PC-3 (cell line): ENCODE data around the gene SOX5. TPM values are rescaled to one million over a fixed set of nuclear protein-coding genes. Genes with fewer than 3 reads are reported as not detected.

ENCODE experiments used
- ATAC-seq: fragments of 200-7000 bp; cut with Tn5 transposase; 2 replicates; pipeline ENCODE4 v1.9.1; 2020; ENCODE audit warnings: mild to moderate bottlenecking, moderate library complexity
- BruUV-seq: library from RNA; stranded (reverse); fragments of 400-500 nt; replicated peaks from 2 replicates; lab custom pipeline; 2021; lab: Mats Ljungman, UMichigan
- CTCF ChIA-PET: fragments of 300-600 bp; sonication (Branson Sonifier 250); formaldehyde crosslinking; loops from one replicate; lab custom pipeline; 2022; ENCODE audit warnings: antibody characterized with exemption; lab: Charles Lee
- POLR2A ChIA-PET: fragments of 300-600 bp; sonication (Branson Sonifier 250); formaldehyde crosslinking; loops from one replicate; lab custom pipeline; 2022; ENCODE audit warnings: antibody characterized with exemption; ENCODE audit not compliant: unreplicated experiment; lab: Charles Lee
- DNase-seq: peaks from one replicate; pipeline ENCODE4 v3.0.0-alpha.2; 2015
- H2AFZ ChIP-seq: fragments of 300-600 bp; sonication (generic); 2 replicates; pipeline ENCODE4 v1.6.0; 2016; ENCODE audit warnings: antibody characterized with exemption, low read length
- H3F3A ChIP-seq: fragments of 300-600 bp; sonication (generic); one replicate; pipeline ENCODE4 v1.6.0; 2017; ENCODE audit warnings: antibody characterized with exemption, low read length, control low read depth, mild to moderate bottlenecking; ENCODE audit not compliant: unreplicated experiment
- H3K27ac ChIP-seq: fragments of 300-600 bp; sonication (generic); 2 replicates; pipeline ENCODE4 v1.5.1; 2016; ENCODE audit warnings: mild to moderate bottlenecking, low read length
- H3K27me3 ChIP-seq: fragments of 300-600 bp; sonication (generic); 2 replicates; pipeline ENCODE4 v1.6.1; 2016; ENCODE audit warnings: low read length, mixed read lengths
- H3K36me3 ChIP-seq: fragments of 300-600 bp; sonication (generic); 2 replicates; pipeline ENCODE4 v1.6.1; 2016; ENCODE audit warnings: low read depth, mixed run types, low read length, mixed read lengths
- H3K4me1 ChIP-seq: fragments of 300-600 bp; sonication (generic); 2 replicates; pipeline ENCODE4 v1.5.1; 2016; ENCODE audit warnings: low read length; ENCODE audit not compliant: insufficient read depth
- H3K4me2 ChIP-seq: fragments of 300-600 bp; sonication (generic); 2 replicates; pipeline ENCODE4 v1.6.0; 2016; ENCODE audit warnings: low read length
- H3K4me3 ChIP-seq: fragments of 300-600 bp; sonication (generic); 2 replicates; pipeline ENCODE4 v1.5.1; 2016; ENCODE audit warnings: mild to moderate bottlenecking, low read length, mixed read lengths
- H3K79me2 ChIP-seq: fragments of 300-600 bp; sonication (generic); 2 replicates; pipeline ENCODE4 v1.6.1; 2017; ENCODE audit warnings: low read length, mixed read lengths
- H3K9ac ChIP-seq: fragments of 300-600 bp; sonication (generic); 2 replicates; pipeline ENCODE4 v1.6.0; 2016; ENCODE audit warnings: mild to moderate bottlenecking, low read length
- H3K9me2 ChIP-seq: fragments of 300-600 bp; sonication (generic); replicated peaks from 2 replicates; pipeline ENCODE4 v1.6.1; 2016; ENCODE audit warnings: mixed run types, low read length, mixed read lengths
- H3K9me3 ChIP-seq: fragments of 300-600 bp; sonication (generic); 2 replicates; pipeline ENCODE4 v1.6.1; 2016; ENCODE audit warnings: low read length, mixed read lengths
- H4K20me1 ChIP-seq: fragments of 300-600 bp; sonication (generic); 2 replicates; pipeline ENCODE4 v1.6.1; 2016; ENCODE audit warnings: low read length, mixed read lengths
- CTCF ChIP-seq: fragments of 300-600 bp; sonication (generic); conservative IDR thresholded peaks from 2 replicates; pipeline ENCODE4 v1.5.1; 2017; ENCODE audit warnings: antibody characterized with exemption, low read depth, mild to moderate bottlenecking, low read length
- EZH2 ChIP-seq: fragments of 300-600 bp; sonication (generic); IDR thresholded peaks from one replicate; pipeline ENCODE4 v1.6.1; 2017; ENCODE audit warnings: antibody characterized with exemption, mild to moderate bottlenecking, low read length; ENCODE audit not compliant: unreplicated experiment
- EZH2phosphoT487 ChIP-seq: fragments of 300-600 bp; sonication (generic); IDR thresholded peaks from 2 replicates; pipeline ENCODE4 v1.6.1; 2018; ENCODE audit warnings: mild to moderate bottlenecking, antibody characterized with exemption, low read length, borderline replicate concordance
- intact Hi-C: fragments of 100-400 bp; cut with micrococcal nuclease; formaldehyde crosslinking; loops from 2 replicates; pipeline ENCODE4 v1.9.0; 2023
- total RNA-seq: library from RNA; depleted of rRNA; stranded (reverse); fragments of >200 nt; gene quantifications from 2 replicates; pipeline ENCODE4 v1.2.3, GENCODE V29; 2014

The SOX5 gene
- total RNA-seq, 1 experiment from 2014 or later, result not detected

DNA sequence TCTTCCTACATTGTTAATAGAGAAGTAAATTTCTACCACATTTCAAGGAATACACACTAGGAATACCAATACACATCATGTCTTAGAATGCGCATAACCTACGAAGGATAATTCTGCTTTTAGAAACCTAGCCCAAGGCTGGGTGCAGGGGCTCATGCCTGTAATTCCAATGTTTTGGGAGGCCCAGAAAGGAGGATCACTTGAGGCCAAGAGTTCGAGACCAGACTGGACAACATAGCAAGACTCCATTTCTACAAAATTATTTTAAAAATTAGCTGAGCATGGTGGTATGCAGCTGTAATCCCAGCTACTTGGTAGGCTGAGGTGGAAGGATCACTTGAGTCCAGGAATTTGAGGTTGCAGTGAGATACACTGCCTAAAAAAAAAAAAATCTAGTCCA is 206.9 kb downstream of the SOX5 start:
- no peaks in the 10 kb centered on the region for H3K36me3 ChIP-seq
- no peak overlapping the region for H2AFZ ChIP-seq
- no TSS peak for BruUV-seq
- H3K4me1 ChIP-seq, result no peaks in the 10 kb centered on the region
- H3K9ac ChIP-seq, result no peak overlapping the region
- no peaks in the 10 kb centered on the region for H3K79me2 ChIP-seq
- no peaks in the 10 kb centered on the region for H3K9me2 ChIP-seq
- no peaks in the 10 kb centered on the region for H3K9me3 ChIP-seq
- H3K27ac ChIP-seq, result no peak overlapping the region
- DNase-seq, result no peak
- H3K4me3 ChIP-seq, result no peak overlapping the region
- no peak for ATAC-seq
- TF ChIP-seq EZH2phosphoT487 (no peak), CTCF (no peak), EZH2 (no peak)
- H4K20me1 ChIP-seq, result no peaks in the 10 kb centered on the region
- no peaks in the 10 kb centered on the region for H3K27me3 ChIP-seq
- intact Hi-C loops, result no loop called here
- POLR2A ChIA-PET, result no interaction called here
- no peaks in the 10 kb centered on the region for H3F3A ChIP-seq
- no peak overlapping the region for H3K4me2 ChIP-seq
- CTCF ChIA-PET, result no interaction called here

GRCh38 chr12:23731493-23731892 is 218.0 kb downstream of the SOX5 start:
- no peak overlapping the region for H2AFZ ChIP-seq
- no peaks in the 10 kb centered on the region for H3K36me3 ChIP-seq
- intact Hi-C loops, result no loop called here
- CTCF ChIA-PET, result no interaction called here
- no peak overlapping the region for H3K27ac ChIP-seq
- TF ChIP-seq EZH2 (no peak), CTCF (no peak), EZH2phosphoT487 (no peak)
- no TSS peak for BruUV-seq
- H3K9me3 ChIP-seq, result no peaks in the 10 kb centered on the region
- no peak overlapping the region for H3K4me3 ChIP-seq
- no peaks in the 10 kb centered on the region for H3K9me2 ChIP-seq
- no peak for DNase-seq
- H3F3A ChIP-seq, result no peaks in the 10 kb centered on the region
- H3K9ac ChIP-seq, result no peak overlapping the region
- H3K27me3 ChIP-seq, result no peaks in the 10 kb centered on the region; the same call in 1 of the 2 replicates
- POLR2A ChIA-PET, result no interaction called here
- no peak overlapping the region for H3K4me2 ChIP-seq
- H3K79me2 ChIP-seq, result no peaks in the 10 kb centered on the region
- H4K20me1 ChIP-seq, result no peaks in the 10 kb centered on the region
- H3K4me1 ChIP-seq, result no peaks in the 10 kb centered on the region
- no peak for ATAC-seq

GRCh38 chr12:23731035-23731434 is 218.4 kb downstream of the SOX5 start:
- no peak for ATAC-seq
- no peaks in the 10 kb centered on the region for H4K20me1 ChIP-seq
- H3K4me2 ChIP-seq, result no peak overlapping the region
- H2AFZ ChIP-seq, result no peak overlapping the region
- no peaks in the 10 kb centered on the region; the same call in 1 of the 2 replicates for H3K27me3 ChIP-seq
- BruUV-seq, result no TSS peak
- TF ChIP-seq CTCF, result no peak
- no peak for TF ChIP-seq EZH2
- TF ChIP-seq EZH2phosphoT487, result no peak
- no peaks in the 10 kb centered on the region for H3K36me3 ChIP-seq
- H3K4me3 ChIP-seq, result no peak overlapping the region
- intact Hi-C loops, result no loop called here
- no peaks in the 10 kb centered on the region for H3K9me3 ChIP-seq
- H3K27ac ChIP-seq, result no peak overlapping the region
- ChIA-PET POLR2A (no interaction called here), CTCF (no interaction called here)
- no peaks in the 10 kb centered on the region for H3K9me2 ChIP-seq
- H3K79me2 ChIP-seq, result no peaks in the 10 kb centered on the region
- H3K4me1 ChIP-seq, result no peaks in the 10 kb centered on the region
- DNase-seq, result no peak
- no peaks in the 10 kb centered on the region for H3F3A ChIP-seq
- no peak overlapping the region for H3K9ac ChIP-seq
